ENCODE data around the gene LRRC19.

DNA sequence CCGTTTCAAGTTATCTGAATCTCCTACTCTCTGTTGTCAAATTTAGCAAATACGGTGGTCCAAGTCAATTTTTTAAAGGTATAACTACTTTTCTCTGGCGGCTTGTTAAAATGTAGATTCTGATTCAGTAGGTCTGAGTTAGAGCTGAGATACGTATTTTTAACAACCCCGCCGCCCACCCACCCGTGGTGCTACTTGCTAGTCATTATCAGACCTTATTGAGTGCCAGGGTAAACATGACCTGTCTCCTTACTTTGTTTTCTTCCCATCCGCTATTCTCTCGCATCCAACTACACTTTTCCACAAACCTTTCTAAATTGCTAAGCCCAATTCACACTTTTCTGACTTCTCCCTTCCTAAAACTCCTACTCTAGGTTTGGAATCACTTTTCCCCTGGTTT, 57.7 kb downstream of the LRRC19 start:
- TF ChIP-seq, protein P1, sequence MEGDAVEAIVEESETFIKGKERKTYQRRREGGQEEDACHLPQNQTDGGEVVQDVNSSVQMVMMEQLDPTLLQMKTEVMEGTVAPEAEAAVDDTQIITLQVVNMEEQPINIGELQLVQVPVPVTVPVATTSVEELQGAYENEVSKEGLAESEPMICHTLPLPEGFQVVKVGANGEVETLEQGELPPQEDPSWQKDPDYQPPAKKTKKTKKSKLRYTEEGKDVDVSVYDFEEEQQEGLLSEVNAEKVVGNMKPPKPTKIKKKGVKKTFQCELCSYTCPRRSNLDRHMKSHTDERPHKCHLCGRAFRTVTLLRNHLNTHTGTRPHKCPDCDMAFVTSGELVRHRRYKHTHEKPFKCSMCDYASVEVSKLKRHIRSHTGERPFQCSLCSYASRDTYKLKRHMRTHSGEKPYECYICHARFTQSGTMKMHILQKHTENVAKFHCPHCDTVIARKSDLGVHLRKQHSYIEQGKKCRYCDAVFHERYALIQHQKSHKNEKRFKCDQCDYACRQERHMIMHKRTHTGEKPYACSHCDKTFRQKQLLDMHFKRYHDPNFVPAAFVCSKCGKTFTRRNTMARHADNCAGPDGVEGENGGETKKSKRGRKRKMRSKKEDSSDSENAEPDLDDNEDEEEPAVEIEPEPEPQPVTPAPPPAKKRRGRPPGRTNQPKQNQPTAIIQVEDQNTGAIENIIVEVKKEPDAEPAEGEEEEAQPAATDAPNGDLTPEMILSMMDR (IDR thresholded peaks at IDR 0.05) = no peak
- no peak for TF ChIP-seq POLR2A (IDR thresholded peaks at IDR 0.05)
